Measurements from ENCODE around the gene MIB2. TPM values are rescaled to one million over a fixed set of nuclear protein-coding genes. Genes with fewer than 3 reads are reported as not detected.
A peak's percentile ranks its signal among the peaks of the same experiment; 100 is the strongest.

The MIB2 gene
- total RNA-seq, 3 donors from 2014 or later (not counting 1 experiment from before 2014, with no cell fraction given) = 44.9 to 54.1 (median 46.0) TPM

GRCh38 chr1:1602304-1602967 is 12.9 kb upstream of the MIB2 start:
- H3K9me3 Mint-ChIP-seq = no peaks in the 10 kb centered on the region
- Histone ChIP-seq H3K9me3 (ENCODE audit: control insufficient read depth, insufficient read depth, low read length) (no peaks in the 10 kb centered on the region), H3K36me3 (ENCODE audit: control insufficient read depth, insufficient read depth, low read length) (no peaks in the 10 kb centered on the region), H3K4me3 (ENCODE audit: low read length) (no peak overlapping the region), H3K4me1 (ENCODE audit: control insufficient read depth, insufficient read depth, low read length) (peaks cover 22% of the 10 kb centered on the region), H3K27ac (ENCODE audit: low read length) (no peak overlapping the region), H3K27me3 (ENCODE audit: control insufficient read depth, insufficient read depth, low read length) (peaks cover 2% of the 10 kb centered on the region)
- peaks cover 0 to 7% of the 10 kb centered on the region in 2 donors for H3K4me1 Mint-ChIP-seq
- peak overlapping the region; percentile 41 for H3K4me3 Mint-ChIP-seq
- H3K27me3 Mint-ChIP-seq (ENCODE audit: low read depth in 2 of 2) = peaks cover 0 to 6% of the 10 kb centered on the region in 2 donors
- WGBS (ENCODE audit: insufficient coverage) = 66% methylated on average over 18 of the region's 18 CpGs
- no peak for TF ChIP-seq CTCF (IDR thresholded peaks at IDR 0.05)
- intact Hi-C loops (cut with micrococcal nuclease) = no loop called here
- H3K36me3 Mint-ChIP-seq = no peaks in the 10 kb centered on the region
- peak overlapping the region in 1 of 2 donors; percentile 42 for H3K27ac Mint-ChIP-seq
- ATAC-seq (no peak), DNase-seq (peak in 1 of 2 donors; percentile 13)

GRCh38 chr1:1602968-1603506 is 12.3 kb upstream of the MIB2 start:
- H3K27ac Mint-ChIP-seq = peak overlapping the region in 1 of 2 donors; percentile 42
- Histone ChIP-seq H3K4me1 (ENCODE audit: control insufficient read depth, insufficient read depth, low read length) (peaks cover 19% of the 10 kb centered on the region), H3K4me3 (ENCODE audit: low read length) (no peak overlapping the region), H3K36me3 (ENCODE audit: control insufficient read depth, insufficient read depth, low read length) (no peaks in the 10 kb centered on the region), H3K9me3 (ENCODE audit: control insufficient read depth, insufficient read depth, low read length) (no peaks in the 10 kb centered on the region), H3K27ac (ENCODE audit: low read length) (no peak overlapping the region), H3K27me3 (ENCODE audit: control insufficient read depth, insufficient read depth, low read length) (peaks cover 2% of the 10 kb centered on the region)
- ATAC-seq (no peak), DNase-seq (no peak)
- intact Hi-C loops (cut with micrococcal nuclease) = no loop called here
- WGBS (ENCODE audit: insufficient coverage) = 87% methylated on average over 13 of the region's 13 CpGs
- peaks cover 0 to 7% of the 10 kb centered on the region in 2 donors for H3K4me1 Mint-ChIP-seq
- H3K9me3 Mint-ChIP-seq = no peaks in the 10 kb centered on the region
- H3K36me3 Mint-ChIP-seq = no peaks in the 10 kb centered on the region
- peak overlapping the region; percentile 41 for H3K4me3 Mint-ChIP-seq
- peaks cover 0 to 4% of the 10 kb centered on the region in 2 donors for H3K27me3 Mint-ChIP-seq (ENCODE audit: low read depth in 2 of 2)
- TF ChIP-seq CTCF (IDR thresholded peaks at IDR 0.05) = no peak

GRCh38 chr1:1603671-1604373 is 11.5 kb upstream of the MIB2 start:
- DNase-seq (no peak), ATAC-seq (no peak)
- H3K9me3 ChIP-seq (ENCODE audit: control insufficient read depth, insufficient read depth, low read length) = no peaks in the 10 kb centered on the region
- H3K27ac ChIP-seq (ENCODE audit: low read length) = no peak overlapping the region
- peak overlapping the region; percentile 56 for H3K4me3 Mint-ChIP-seq
- peaks cover 14% of the 10 kb centered on the region for H3K4me1 ChIP-seq (ENCODE audit: control insufficient read depth, insufficient read depth, low read length)
- H3K36me3 ChIP-seq (ENCODE audit: control insufficient read depth, insufficient read depth, low read length) = no peaks in the 10 kb centered on the region
- intact Hi-C loops (cut with micrococcal nuclease) = no loop called here
- no peak overlapping the region for H3K27ac Mint-ChIP-seq
- no peak for TF ChIP-seq CTCF (IDR thresholded peaks at IDR 0.05)
- peaks cover 0 to 3% of the 10 kb centered on the region in 2 donors for H3K27me3 Mint-ChIP-seq (ENCODE audit: low read depth in 2 of 2)
- peaks cover 0 to 5% of the 10 kb centered on the region in 2 donors for H3K4me1 Mint-ChIP-seq
- H3K9me3 Mint-ChIP-seq = no peaks in the 10 kb centered on the region
- no peak overlapping the region for H3K4me3 ChIP-seq (ENCODE audit: low read length)
- H3K27me3 ChIP-seq (ENCODE audit: control insufficient read depth, insufficient read depth, low read length) = peaks cover 2% of the 10 kb centered on the region
- WGBS (ENCODE audit: insufficient coverage) = 88% methylated on average over 12 of the region's 13 CpGs
- no peaks in the 10 kb centered on the region for H3K36me3 Mint-ChIP-seq

All from natural killer cell (primary cell).